HUES48 (cell line): ENCODE measurements around the gene PPIA.
A peak's percentile ranks its signal among the peaks of the same experiment; 100 is the strongest.
"Not testable (repeated sequence)": the region's sequence is repeated elsewhere in the genome, so short reads cannot be mapped to it uniquely, and the experiment has no call there.

Source experiments
- H3K27ac ChIP-seq: one replicate; pipeline ENCODE4 v1.7.0; 2013; ENCODE audit warnings: low read depth, low read length, inconsistent platforms
- H3K27me3 ChIP-seq: 2 replicates; pipeline ENCODE4 v1.6.1; 2013; ENCODE audit warnings: mild to moderate bottlenecking, low read length; ENCODE audit not compliant: control insufficient read depth, insufficient read depth
- H3K36me3 ChIP-seq: 2 replicates; pipeline ENCODE4 v1.6.1; 2013; ENCODE audit warnings: low read length; ENCODE audit not compliant: control insufficient read depth, insufficient read depth
- H3K4me1 ChIP-seq: 2 replicates; pipeline ENCODE4 v1.6.1; 2013; ENCODE audit warnings: mild to moderate bottlenecking, low read length; ENCODE audit not compliant: control insufficient read depth, insufficient read depth
- H3K4me3 ChIP-seq: 2 replicates; pipeline ENCODE4 v1.5.1; 2013; ENCODE audit warnings: mild to moderate bottlenecking, low read depth, low read length
- H3K9ac ChIP-seq: 2 replicates; pipeline ENCODE4 v1.6.1; 2013; ENCODE audit warnings: mild to moderate bottlenecking, low read depth, low read length, moderate library complexity
- H3K9me3 ChIP-seq: 2 replicates; pipeline ENCODE4 v1.6.1; 2013; ENCODE audit warnings: low read length; ENCODE audit not compliant: control insufficient read depth, insufficient read depth

Gene PPIA

GRCh38 chr7:44793919-44794318 is 2.6 kb upstream of the PPIA start:
- H3K9me3 ChIP-seq = no peaks in the 10 kb centered on the region
- H3K4me3 ChIP-seq = no peak overlapping the region
- no peak overlapping the region for H3K27ac ChIP-seq
- H3K36me3 ChIP-seq = peaks cover 13% of the 10 kb centered on the region
- H3K4me1 ChIP-seq = peaks cover 5% of the 10 kb centered on the region; the same call in 1 of the 2 replicates
- H3K27me3 ChIP-seq = no peaks in the 10 kb centered on the region
- no peak overlapping the region for H3K9ac ChIP-seq

DNA sequence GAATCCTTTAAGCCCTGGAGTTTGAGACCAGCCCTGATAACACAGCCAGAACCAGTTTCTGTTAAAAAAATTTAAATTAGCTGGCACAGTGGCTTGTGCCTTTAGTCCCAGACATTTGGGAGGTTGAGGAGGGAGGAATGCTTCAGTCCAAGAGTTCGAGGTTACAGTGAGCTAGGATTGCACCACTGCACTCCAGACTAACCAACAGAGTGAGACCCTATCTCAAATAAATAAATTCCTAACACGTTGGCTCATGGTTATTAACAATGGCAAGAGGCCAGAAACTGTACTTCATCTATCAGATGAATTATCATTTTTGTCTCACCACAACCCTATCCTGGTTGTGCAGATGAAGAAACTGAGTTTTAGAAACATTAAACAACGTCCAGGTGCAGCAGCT is 2.1 kb upstream of the PPIA start:
- no peaks in the 10 kb centered on the region for H3K9me3 ChIP-seq
- H3K4me3 ChIP-seq = no peak overlapping the region
- no peak overlapping the region for H3K9ac ChIP-seq
- H3K36me3 ChIP-seq = peaks cover 17% of the 10 kb centered on the region
- H3K27ac ChIP-seq = no peak overlapping the region
- H3K27me3 ChIP-seq = no peaks in the 10 kb centered on the region
- H3K4me1 ChIP-seq = peaks cover 7% of the 10 kb centered on the region; the same call in 1 of the 2 replicates

DNA sequence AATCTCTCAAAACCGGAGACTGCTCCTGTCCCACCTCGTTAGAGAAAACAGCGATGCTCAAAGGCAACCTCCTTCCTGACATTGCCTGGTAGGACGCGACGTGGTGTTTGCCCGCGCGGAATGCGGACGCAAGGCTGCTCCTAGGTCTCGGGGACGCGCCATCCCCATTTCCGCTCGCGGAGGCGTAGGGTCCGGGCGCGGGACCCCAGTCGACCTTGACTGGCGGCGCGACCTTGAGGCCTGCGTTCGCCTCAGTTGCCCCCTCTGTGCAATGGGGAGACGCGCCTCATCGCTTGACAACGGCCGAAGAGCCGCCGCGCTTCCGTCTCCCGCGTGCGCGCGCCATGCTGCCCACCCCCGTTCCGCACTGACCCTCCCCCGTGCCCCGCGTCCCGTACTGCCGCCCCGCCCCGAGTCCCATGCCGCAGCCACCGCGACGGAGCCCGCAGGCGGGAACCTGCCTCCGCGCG is 412 bp upstream of the PPIA start:
- no peaks in the 10 kb centered on the region for H3K27me3 ChIP-seq
- H3K27ac ChIP-seq = peak overlapping the region; percentile 99
- H3K9ac ChIP-seq = peak overlapping the region; percentile 94
- H3K9me3 ChIP-seq = no peaks in the 10 kb centered on the region
- H3K4me3 ChIP-seq = peak overlapping the region; percentile 87
- peaks cover 34% of the 10 kb centered on the region for H3K36me3 ChIP-seq
- H3K4me1 ChIP-seq = peaks cover 7% of the 10 kb centered on the region; the same call in 1 of the 2 replicates

DNA sequence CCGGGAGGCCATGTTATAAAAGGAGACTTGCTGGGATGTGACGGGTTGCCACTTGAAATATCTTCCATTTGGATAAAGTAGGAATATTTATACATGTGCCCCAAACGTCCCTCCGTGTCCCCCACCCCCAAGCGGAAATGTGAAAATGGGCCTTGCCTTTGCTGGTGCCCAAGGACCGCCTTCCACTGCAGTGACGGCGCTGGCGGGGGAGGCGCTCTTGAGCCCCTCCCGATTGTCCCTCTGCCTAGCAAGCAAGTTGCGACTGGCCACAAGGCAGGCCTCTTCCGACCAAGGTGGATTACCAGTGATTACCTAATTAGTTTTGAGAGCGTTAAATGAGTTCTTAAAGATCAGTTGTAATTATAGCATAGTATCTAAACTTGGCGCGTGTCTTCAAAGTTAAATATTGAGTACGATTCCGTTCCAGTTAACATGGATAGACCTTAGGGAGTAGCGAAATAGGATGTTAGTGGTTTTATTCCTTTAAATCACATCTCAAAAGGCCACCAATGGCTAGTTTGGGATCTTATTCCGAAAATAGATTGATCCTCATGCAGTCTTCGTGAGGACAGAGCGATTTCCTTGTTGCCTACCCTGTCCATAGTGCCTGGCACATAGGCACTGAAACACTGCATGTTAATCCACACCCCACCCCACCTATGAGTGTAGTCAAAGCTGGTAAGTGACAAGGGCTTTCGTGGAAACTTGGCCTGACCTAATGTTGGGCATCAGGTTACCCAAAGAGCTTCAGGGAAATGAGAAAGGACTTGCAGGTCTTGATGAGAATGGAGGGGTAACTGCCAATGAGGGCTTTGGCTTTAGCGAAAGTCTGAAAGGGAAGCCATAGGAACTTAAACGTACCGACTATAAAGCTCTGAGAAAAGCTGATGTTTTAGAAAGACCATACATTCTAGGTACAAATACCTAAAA is 1.1 kb downstream of the PPIA start:
- peaks cover 48% of the 10 kb centered on the region for H3K36me3 ChIP-seq
- no peaks in the 10 kb centered on the region for H3K9me3 ChIP-seq
- H3K4me1 ChIP-seq = peaks cover 7% of the 10 kb centered on the region; the same call in 1 of the 2 replicates
- no peaks in the 10 kb centered on the region for H3K27me3 ChIP-seq
- peak overlapping the region; percentile 100 for H3K9ac ChIP-seq
- peak overlapping the region; percentile 84 for H3K4me3 ChIP-seq
- peak overlapping the region; percentile 99 for H3K27ac ChIP-seq

DNA sequence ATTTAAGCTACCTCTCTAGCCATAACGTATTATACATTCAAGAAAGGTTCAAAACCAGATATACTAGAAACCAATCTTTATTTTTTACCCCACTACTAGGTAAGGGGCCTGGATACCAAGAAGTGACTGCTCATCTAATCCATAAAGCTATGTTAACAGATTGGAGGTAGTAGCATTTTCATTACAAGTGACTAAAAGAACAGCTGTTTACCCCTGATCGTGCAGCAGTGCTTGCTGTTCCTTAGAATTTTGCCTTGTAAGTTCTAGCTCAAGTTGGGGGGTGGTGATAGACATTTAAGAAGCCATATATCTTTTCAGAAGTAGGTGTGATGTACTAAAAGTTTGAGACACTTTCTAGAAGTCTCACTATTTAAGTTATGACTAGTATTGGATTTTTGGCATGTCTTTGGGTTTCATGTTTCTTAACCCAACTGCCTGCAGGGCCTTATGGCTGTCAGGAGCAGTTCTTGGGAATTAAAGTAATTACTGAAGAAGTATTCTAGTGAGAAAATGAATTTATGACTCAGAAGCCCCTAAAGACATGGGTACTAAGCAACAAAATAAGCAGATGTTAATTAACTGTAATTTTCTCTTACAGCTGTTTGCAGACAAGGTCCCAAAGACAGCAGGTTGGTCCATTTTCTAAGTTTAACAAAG is 2.3 kb downstream of the PPIA start:
- H3K27ac ChIP-seq = peak overlapping the region; percentile 71

DNA sequence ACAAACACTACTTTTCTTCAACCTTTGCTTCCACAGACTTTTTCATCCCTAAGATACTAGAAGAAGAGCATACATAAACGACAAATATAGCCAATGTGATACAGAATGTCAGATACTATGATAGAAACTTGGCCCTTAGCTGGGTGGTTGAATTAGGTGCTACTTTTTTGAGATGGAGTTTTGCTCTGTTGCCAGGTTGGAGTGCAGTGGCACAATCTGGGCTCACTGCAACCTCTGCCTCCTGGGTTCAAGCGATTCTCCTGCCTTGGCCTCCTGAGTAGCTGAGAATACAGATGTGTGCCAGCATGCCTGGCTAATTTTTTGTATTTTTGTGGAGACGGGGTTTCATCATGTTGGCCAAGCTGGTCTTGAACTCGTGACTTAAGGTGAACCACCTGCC is 3.5 kb downstream of the PPIA start:
- Histone ChIP-seq H3K4me3 (no peak overlapping the region), H3K27ac (peak overlapping the region; percentile 26), H3K9me3 (no peaks in the 10 kb centered on the region), H3K27me3 (no peaks in the 10 kb centered on the region), H3K36me3 (peaks cover 61% of the 10 kb centered on the region), H3K4me1 (peaks cover 7% of the 10 kb centered on the region; the same call in 1 of the 2 replicates), H3K9ac (no peak overlapping the region)

More for the DNA sequence above, 2.3 kb downstream of the PPIA start:
- Histone ChIP-seq H3K9me3 (no peaks in the 10 kb centered on the region), H3K4me3 (peak overlapping the region; percentile 84), H3K36me3 (peaks cover 60% of the 10 kb centered on the region), H3K27me3 (no peaks in the 10 kb centered on the region), H3K4me1 (peaks cover 7% of the 10 kb centered on the region; the same call in 1 of the 2 replicates), H3K9ac (peak overlapping the region; percentile 34; the same call in 1 of the 2 replicates)

GRCh38 chr7:44801890-44802289 is 5.4 kb downstream of the PPIA start:
- H3K36me3 ChIP-seq = peaks cover 61% of the 10 kb centered on the region
- H3K27ac ChIP-seq = peak overlapping the region; percentile 47
- no peak overlapping the region; the same call in 1 of the 2 replicates for H3K9ac ChIP-seq
- no peaks in the 10 kb centered on the region for H3K9me3 ChIP-seq
- H3K4me3 ChIP-seq = no peak overlapping the region
- H3K4me1 ChIP-seq = peaks cover 7% of the 10 kb centered on the region; the same call in 1 of the 2 replicates
- no peaks in the 10 kb centered on the region for H3K27me3 ChIP-seq

GRCh38 chr7:44802418-44803025 is 6.0 kb downstream of the PPIA start:
- Histone ChIP-seq H3K36me3 (peaks cover 60% of the 10 kb centered on the region), H3K27ac (no peak overlapping the region)

GRCh38 chr7:44803828-44804519 is 7.5 kb downstream of the PPIA start:
- not testable (repeated sequence) for H3K4me1 ChIP-seq, H3K27ac ChIP-seq, H3K4me3 ChIP-seq, H3K9ac ChIP-seq, H3K27me3 ChIP-seq, H3K9me3 ChIP-seq
- H3K36me3 ChIP-seq = peaks cover 48% of the 10 kb centered on the region

More at GRCh38 chr7:44802418-44803025, 6.0 kb downstream of the PPIA start:
- Histone ChIP-seq H3K27me3 (no peaks in the 10 kb centered on the region), H3K9me3 (no peaks in the 10 kb centered on the region), H3K4me3 (no peak overlapping the region), H3K9ac (no peak overlapping the region), H3K4me1 (peaks cover 7% of the 10 kb centered on the region; the same call in 1 of the 2 replicates)

GRCh38 chr7:44805950-44806349 is 9.5 kb downstream of the PPIA start:
- H3K27me3 ChIP-seq = no peaks in the 10 kb centered on the region
- peaks cover 28% of the 10 kb centered on the region for H3K36me3 ChIP-seq
- H3K4me1 ChIP-seq = no peaks in the 10 kb centered on the region
- peak overlapping the region; percentile 14 for H3K27ac ChIP-seq
- no peaks in the 10 kb centered on the region for H3K9me3 ChIP-seq
- no peak overlapping the region for H3K9ac ChIP-seq
- H3K4me3 ChIP-seq = no peak overlapping the region
